ENCODE measurements around the gene CTDSP2. TPM values are rescaled to one million over a fixed set of nuclear protein-coding genes. Genes with fewer than 3 reads are reported as not detected.
A peak's percentile ranks its signal among the peaks of the same experiment; 100 is the strongest.

Gene CTDSP2
- total and polyA plus RNA-seq, 5 experiments from 2014 or later: 51.4 to 262 (median 81.2) TPM

GRCh38 chr12:57836442-57837375 is 9.8 kb downstream of the CTDSP2 start:
- H3K36me3 Mint-ChIP-seq: peaks cover 0 to 7% (median 0%) of the 10 kb centered on the region in 3 donors
- POLR2A ChIA-PET: interaction anchor here (1.2 to 7.1 kb wide), 5 partner anchors 9 to 104 kb away, joined by 3 to 84 read pairs (median 4); partner anchors contain the start of genes ATP23 and CTDSP2
- peak; percentile 27 to 40 for ATAC-seq
- H3K27me3 Mint-ChIP-seq: no peaks in the 10 kb centered on the region
- H3K4me1 Mint-ChIP-seq: peaks cover 58 to 97% (median 95%) of the 10 kb centered on the region in 4 donors
- H3K27ac Mint-ChIP-seq: peak overlapping the region; percentile 88 to 99 (median 94)
- H3K9me3 Mint-ChIP-seq: no peaks in the 10 kb centered on the region
- peak in 6 of 10 donors; percentile 21 to 46 (median 32) for DNase-seq
- peak overlapping the region; percentile 55 to 87 (median 78) for H3K4me3 Mint-ChIP-seq

GRCh38 chr12:57835366-57836288 is 10.9 kb downstream of the CTDSP2 start:
- Mint-ChIP-seq H3K9me3 (no peaks in the 10 kb centered on the region), H3K4me3 (peak overlapping the region; percentile 55 to 87 (median 78)), H3K4me1 (peaks cover 52 to 97% (median 92%) of the 10 kb centered on the region in 4 donors), H3K27ac (peak overlapping the region; percentile 88 to 99 (median 94)), H3K27me3 (no peaks in the 10 kb centered on the region), H3K36me3 (peaks cover 0 to 1% (median 0%) of the 10 kb centered on the region in 3 donors)
- no peak for ATAC-seq
- DNase-seq: no peak
- POLR2A ChIA-PET: interaction anchor here (1.3 to 7.1 kb wide), 4 partner anchors 10 to 60 kb away, joined by 3 to 84 read pairs (median 5); partner anchors contain the start of gene CTDSP2

GRCh38 chr12:57834086-57834876 is 12.2 kb downstream of the CTDSP2 start:
- ATAC-seq: no peak

GRCh38 chr12:57833672-57834071 is 12.9 kb downstream of the CTDSP2 start:
- Mint-ChIP-seq H3K27ac (peak overlapping the region; percentile 88 to 99 (median 94)), H3K9me3 (no peaks in the 10 kb centered on the region), H3K4me3 (peak overlapping the region in 9 of 10 donors; percentile 40 to 85 (median 68)), H3K36me3 (peaks cover 0 to 12% (median 0%) of the 10 kb centered on the region in 3 donors), H3K27me3 (no peaks in the 10 kb centered on the region), H3K4me1 (peaks cover 42 to 96% (median 89%) of the 10 kb centered on the region in 4 donors)
- DNase-seq: no peak
- ATAC-seq: no peak
- POLR2A ChIA-PET: interaction anchor here (0.6 to 7.1 kb wide), 5 partner anchors 11 to 1558 kb away, joined by 3 to 84 read pairs (median 3); partner anchors contain the start of gene CTDSP2

More at GRCh38 chr12:57834086-57834876, 12.2 kb downstream of the CTDSP2 start:
- Mint-ChIP-seq H3K27ac (peak overlapping the region; percentile 88 to 99 (median 94)), H3K36me3 (peaks cover 0 to 6% (median 0%) of the 10 kb centered on the region in 3 donors), H3K4me1 (peaks cover 46 to 96% (median 91%) of the 10 kb centered on the region in 4 donors), H3K4me3 (peak overlapping the region; percentile 22 to 85 (median 62)), H3K9me3 (no peaks in the 10 kb centered on the region), H3K27me3 (no peaks in the 10 kb centered on the region)
- POLR2A ChIA-PET: interaction anchor here (0.6 to 7.1 kb wide), 5 partner anchors 11 to 31 kb away, joined by 3 to 84 read pairs (median 3); partner anchors contain the start of gene CTDSP2
- DNase-seq: peak in 1 of 10 donors; percentile 41

GRCh38 chr12:57832966-57833365 is 13.6 kb downstream of the CTDSP2 start:
- Mint-ChIP-seq H3K9me3 (no peaks in the 10 kb centered on the region), H3K36me3 (peaks cover 0 to 19% (median 0%) of the 10 kb centered on the region in 3 donors), H3K4me3 (peak overlapping the region in 7 of 10 donors; percentile 39 to 85 (median 67)), H3K27ac (peak overlapping the region; percentile 86 to 99 (median 94)), H3K27me3 (no peaks in the 10 kb centered on the region), H3K4me1 (peaks cover 37 to 92% (median 84%) of the 10 kb centered on the region in 4 donors)
- DNase-seq: no peak
- no peak for ATAC-seq
- POLR2A ChIA-PET: interaction anchor here (0.6 to 7.1 kb wide), 5 partner anchors 12 to 1557 kb away, joined by 3 to 84 read pairs (median 5); partner anchors contain the start of gene CTDSP2

GRCh38 chr12:57830393-57830792 is 16.1 kb downstream of the CTDSP2 start:
- Mint-ChIP-seq H3K4me3 (peak overlapping the region in 7 of 10 donors; percentile 10 to 59 (median 24)), H3K4me1 (peaks cover 30 to 71% (median 62%) of the 10 kb centered on the region in 4 donors), H3K27me3 (no peaks in the 10 kb centered on the region), H3K9me3 (no peaks in the 10 kb centered on the region), H3K36me3 (peaks cover 0 to 45% (median 0%) of the 10 kb centered on the region in 3 donors), H3K27ac (peak overlapping the region in 8 of 10 donors; percentile 62 to 88 (median 82))
- no peak for DNase-seq
- POLR2A ChIA-PET: interaction anchor here (0.7 to 2.3 kb wide), 5 partner anchors 12 to 47 kb away, joined by 3 to 5 read pairs (median 4); partner anchors contain the start of gene AVIL
- no peak for ATAC-seq

GRCh38 chr12:57829025-57829777 is 17.3 kb downstream of the CTDSP2 start:
- Mint-ChIP-seq H3K9me3 (no peaks in the 10 kb centered on the region), H3K27me3 (no peaks in the 10 kb centered on the region), H3K4me1 (peaks cover 28 to 60% (median 54%) of the 10 kb centered on the region in 4 donors), H3K4me3 (peak overlapping the region in 2 of 10 donors; percentile 18 to 30), H3K27ac (peak overlapping the region in 8 of 10 donors; percentile 43 to 90 (median 72)), H3K36me3 (peaks cover 0 to 57% (median 0%) of the 10 kb centered on the region in 3 donors)
- POLR2A ChIA-PET: interaction anchor here (0.9 to 2.3 kb wide), 4 partner anchors 11 to 18 kb away, joined by 4 to 5 read pairs (median 4); partner anchors contain the start of gene AVIL
- no peak for DNase-seq
- ATAC-seq: no peak

GRCh38 chr12:57826966-57827365 is 19.6 kb downstream of the CTDSP2 start:
- H3K36me3 Mint-ChIP-seq: peaks cover 0 to 79% (median 7%) of the 10 kb centered on the region in 3 donors
- DNase-seq: no peak
- H3K4me3 Mint-ChIP-seq: no peak overlapping the region
- peak overlapping the region in 7 of 10 donors; percentile 31 to 85 (median 57) for H3K27ac Mint-ChIP-seq
- POLR2A ChIA-PET: interaction anchor here (0.5 kb wide), 1 partner anchor 384 kb away, joined by 6 read pairs; no protein-coding TSS in a partner anchor
- H3K27me3 Mint-ChIP-seq: no peaks in the 10 kb centered on the region
- H3K4me1 Mint-ChIP-seq: peaks cover 24 to 39% (median 33%) of the 10 kb centered on the region in 4 donors
- no peak for ATAC-seq
- no peaks in the 10 kb centered on the region for H3K9me3 Mint-ChIP-seq

GRCh38 chr12:57826400-57826799 is 20.1 kb downstream of the CTDSP2 start:
- no peak overlapping the region for H3K4me3 Mint-ChIP-seq
- H3K36me3 Mint-ChIP-seq: peaks cover 0 to 85% (median 7%) of the 10 kb centered on the region in 3 donors
- POLR2A ChIA-PET: no interaction called here

GRCh38 chr12:57825451-57825850 is 21.1 kb downstream of the CTDSP2 start:
- H3K27ac Mint-ChIP-seq: peak overlapping the region in 7 of 10 donors; percentile 27 to 89 (median 66)
- POLR2A ChIA-PET: interaction anchor here (1.4 kb wide), 1 partner anchor 11 kb away, joined by 4 read pairs; no protein-coding TSS in a partner anchor
- no peaks in the 10 kb centered on the region for H3K27me3 Mint-ChIP-seq

More at GRCh38 chr12:57826400-57826799, 20.1 kb downstream of the CTDSP2 start:
- H3K27ac Mint-ChIP-seq: peak overlapping the region in 6 of 10 donors; percentile 3 to 85 (median 33)
- DNase-seq (no peak), ATAC-seq (no peak)
- no peaks in the 10 kb centered on the region for H3K27me3 Mint-ChIP-seq
- no peaks in the 10 kb centered on the region for H3K9me3 Mint-ChIP-seq
- peaks cover 21 to 33% (median 27%) of the 10 kb centered on the region in 4 donors for H3K4me1 Mint-ChIP-seq

More at GRCh38 chr12:57825451-57825850, 21.1 kb downstream of the CTDSP2 start:
- Mint-ChIP-seq H3K9me3 (no peaks in the 10 kb centered on the region), H3K4me3 (no peak overlapping the region), H3K36me3 (peaks cover 0 to 91% (median 7%) of the 10 kb centered on the region in 3 donors), H3K4me1 (peaks cover 21 to 27% (median 22%) of the 10 kb centered on the region in 4 donors)
- no peak for ATAC-seq
- no peak for DNase-seq

Data from naive thymus-derived CD8-positive, alpha-beta T cell (primary cell).